Endometrium (tissue), 2 donors: ENCODE data around the gene ZNF143.
"Not testable (repeated sequence)": the region's sequence is repeated elsewhere in the genome, so short reads cannot be mapped to it uniquely, and the experiment has no call there.

Experiments used
- FAIRE-seq: peaks from 2 replicates; lab custom pipeline; 2012; peaks lifted over from hg19 to GRCh38; lab: Jason Lieb, UNC
- donor health status: control.
- donor health status: control.

The ZNF143 gene

DNA sequence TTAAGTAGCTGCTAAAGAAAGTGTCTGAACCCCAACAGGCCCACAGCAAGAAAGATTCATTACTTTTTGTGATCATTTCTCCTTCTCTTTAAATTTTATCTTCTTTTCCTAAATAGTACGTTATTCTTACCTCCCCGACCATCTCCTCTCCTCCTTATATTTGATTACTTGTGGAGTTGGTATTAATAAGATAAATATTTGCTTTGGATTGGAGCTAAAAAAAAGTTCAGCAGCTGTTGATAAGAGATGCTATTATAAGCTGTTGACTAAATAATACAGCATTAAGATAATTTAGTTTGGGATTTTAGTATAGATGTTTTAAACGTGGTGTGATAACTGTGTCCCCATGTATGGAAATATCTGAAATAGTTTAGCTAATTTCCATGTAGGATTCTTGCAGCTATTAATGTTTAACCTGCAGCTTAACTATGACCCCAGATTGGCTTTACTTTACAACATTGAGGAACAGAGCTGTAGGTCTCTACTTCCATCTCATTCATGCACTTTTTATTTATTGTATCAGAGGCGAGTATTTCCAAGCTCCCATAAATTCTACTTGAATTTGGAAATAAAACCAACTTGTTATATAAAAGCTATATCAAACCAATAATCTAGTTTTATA is 37.8 kb downstream of the ZNF143 start:
- no peak for FAIRE-seq

DNA sequence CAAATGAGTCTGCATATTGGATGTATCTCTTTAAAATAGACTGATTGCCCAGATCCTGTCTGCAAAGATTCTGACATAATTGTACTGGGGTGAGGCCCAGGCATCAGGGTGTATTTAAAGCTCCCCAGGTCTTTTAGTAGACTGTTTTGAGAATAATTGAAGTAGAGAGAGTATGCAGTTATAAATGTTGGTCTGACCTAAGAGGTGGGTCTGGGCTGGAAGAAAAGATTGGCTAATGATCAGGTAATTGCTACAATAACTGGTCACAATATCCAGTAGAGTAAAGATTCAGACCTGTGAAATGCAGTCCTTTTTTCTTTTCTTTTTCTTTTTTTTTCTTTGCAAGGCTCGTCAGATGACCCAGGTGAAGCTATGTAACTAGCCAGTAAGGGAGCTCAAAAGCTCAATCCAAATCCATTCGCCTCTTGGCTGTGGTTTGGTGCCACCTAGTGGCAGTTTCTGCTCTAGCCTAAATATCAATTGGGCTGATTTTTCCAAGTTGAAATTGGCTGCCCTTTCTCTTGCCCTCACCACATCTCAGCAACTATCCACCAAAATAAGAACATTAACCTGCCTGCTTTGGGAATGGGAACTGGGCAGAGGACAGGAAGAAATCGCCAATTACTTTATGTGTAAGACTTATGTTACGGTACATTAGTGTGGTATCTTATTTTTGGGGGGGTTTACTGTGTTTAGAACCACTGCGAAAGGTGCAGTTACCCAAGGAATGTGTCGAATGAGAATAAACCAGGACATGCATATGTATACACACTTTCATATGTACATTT is 45.9 kb downstream of the ZNF143 start:
- FAIRE-seq, result peak; percentile 67

DNA sequence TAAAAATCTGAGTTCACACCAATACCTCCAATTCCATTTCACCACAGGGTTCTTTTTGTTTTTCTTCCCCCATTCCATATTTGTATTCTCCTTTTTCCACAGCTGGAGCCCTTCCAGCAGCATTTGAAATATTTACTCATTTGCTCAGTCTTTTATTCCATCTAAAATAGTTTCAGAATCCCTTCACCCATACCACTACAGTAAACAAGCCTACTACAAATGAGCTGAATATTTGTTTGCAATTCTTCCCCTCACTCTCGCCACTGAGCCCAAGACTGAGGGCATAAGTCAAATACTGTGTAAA is 46.4 kb downstream of the ZNF143 start:
- no peak for FAIRE-seq

DNA sequence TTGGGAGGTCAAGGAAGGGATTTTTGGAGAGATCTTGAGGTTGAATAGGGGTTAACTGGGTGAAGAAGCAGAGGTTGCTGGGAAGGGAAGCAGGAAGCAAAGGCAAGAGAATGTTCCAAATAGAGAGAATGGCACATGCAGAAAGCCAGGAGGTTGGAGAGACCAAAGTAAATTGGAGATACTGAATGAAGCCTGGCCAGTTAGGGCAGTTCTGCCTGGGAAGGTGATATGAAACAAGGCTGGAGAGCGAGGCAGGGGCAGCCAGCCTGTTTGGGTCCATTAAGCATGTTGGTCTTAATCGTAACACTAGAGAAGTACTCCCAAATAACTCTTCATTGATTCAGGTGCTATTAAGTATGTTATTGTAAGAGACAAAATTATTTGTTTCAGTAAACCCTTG is 48.2 kb downstream of the ZNF143 start:
- no peak for FAIRE-seq

DNA sequence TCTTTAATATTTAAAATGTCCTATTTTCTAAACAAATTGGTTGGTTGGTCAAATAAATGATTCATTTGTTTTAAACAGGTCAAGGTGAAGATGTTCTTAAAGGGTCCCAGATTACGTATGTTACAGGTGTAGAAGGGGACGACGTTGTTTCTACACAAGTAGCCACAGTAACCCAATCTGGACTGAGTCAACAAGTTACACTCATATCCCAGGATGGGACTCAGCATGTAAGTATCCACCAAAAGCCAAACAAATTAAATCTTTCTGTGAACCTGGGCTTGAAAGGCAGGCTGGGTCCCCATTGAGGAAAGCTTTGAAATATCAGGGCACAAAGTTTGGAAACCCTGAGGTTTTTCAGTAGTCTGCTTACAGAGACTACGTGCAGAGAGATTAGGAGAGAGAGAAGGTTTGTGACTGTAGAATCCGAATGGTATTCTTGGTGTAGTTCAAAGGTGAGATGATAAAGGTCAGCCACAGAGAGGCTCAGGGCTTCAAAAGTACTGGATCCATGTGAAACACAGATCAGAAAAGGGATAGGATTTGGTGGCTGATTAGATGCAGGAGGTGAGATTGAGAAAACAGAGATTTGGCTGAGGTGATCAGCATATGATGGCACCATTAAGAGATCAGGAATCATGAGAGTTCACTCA is 51.7 kb downstream of the ZNF143 start:
- FAIRE-seq, result no peak

DNA sequence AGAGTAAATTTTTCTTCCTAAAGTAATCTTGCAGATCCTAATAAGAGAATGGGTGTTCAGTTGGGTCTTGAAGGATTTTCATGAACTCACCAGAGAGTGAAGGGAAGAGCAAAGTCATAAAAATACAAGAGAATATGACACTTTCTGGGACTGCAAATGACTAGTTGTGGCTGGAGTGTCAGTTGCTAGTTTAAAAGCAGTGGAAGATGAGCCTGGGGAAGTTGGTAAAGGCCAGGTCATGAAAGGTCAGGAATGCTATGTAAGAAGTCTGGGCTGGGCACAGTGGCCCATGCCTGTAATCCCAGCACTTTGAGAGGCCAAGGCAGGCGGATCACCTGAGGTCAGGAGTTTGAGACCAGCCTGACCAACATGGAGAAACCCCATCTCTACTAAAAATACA is 53.8 kb downstream of the ZNF143 start:
- not testable (repeated sequence) for FAIRE-seq

DNA sequence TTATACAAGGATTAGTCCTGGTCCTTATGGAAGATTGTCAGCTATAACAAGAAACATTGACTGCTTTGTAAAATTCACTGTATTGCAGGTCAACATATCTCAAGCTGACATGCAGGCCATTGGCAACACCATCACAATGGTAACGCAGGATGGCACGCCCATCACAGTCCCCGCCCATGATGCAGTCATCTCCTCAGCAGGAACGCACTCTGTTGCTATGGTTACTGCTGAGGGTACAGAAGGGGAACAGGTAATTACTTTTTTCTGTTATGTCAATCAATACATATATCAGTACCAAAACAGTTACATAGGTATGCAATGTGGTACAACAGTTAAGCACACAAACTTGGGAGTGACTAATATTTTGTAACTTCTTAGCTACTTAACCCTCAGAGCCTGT is 55.3 kb downstream of the ZNF143 start:
- FAIRE-seq, result no peak

DNA sequence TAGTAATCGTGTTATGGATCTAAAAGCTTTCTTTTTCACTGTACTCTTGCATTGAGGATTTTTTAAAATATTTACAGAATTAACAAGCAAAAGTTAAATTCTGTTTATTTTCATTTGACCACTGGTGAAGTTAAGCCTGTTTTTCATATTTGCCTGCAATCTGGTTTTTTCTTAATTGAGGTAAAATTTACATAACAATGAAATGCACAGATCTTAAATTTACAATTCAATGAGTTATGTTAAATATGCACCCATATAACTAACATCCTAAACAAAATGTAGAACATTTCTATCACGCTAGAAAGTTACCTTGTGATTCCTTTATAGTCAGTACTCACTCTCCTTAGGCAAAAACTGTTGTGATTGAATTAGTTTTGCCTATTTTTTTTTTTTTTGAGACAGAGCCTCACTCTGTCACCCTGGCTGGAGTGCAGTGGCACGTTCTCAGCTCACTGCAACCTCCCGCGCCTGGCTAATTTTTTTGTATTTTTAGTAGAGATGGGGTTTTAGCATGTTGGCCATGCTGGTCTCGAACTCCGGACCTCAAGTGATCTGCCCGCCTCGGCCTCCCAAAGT is 58.1 kb downstream of the ZNF143 start:
- no peak for FAIRE-seq

DNA sequence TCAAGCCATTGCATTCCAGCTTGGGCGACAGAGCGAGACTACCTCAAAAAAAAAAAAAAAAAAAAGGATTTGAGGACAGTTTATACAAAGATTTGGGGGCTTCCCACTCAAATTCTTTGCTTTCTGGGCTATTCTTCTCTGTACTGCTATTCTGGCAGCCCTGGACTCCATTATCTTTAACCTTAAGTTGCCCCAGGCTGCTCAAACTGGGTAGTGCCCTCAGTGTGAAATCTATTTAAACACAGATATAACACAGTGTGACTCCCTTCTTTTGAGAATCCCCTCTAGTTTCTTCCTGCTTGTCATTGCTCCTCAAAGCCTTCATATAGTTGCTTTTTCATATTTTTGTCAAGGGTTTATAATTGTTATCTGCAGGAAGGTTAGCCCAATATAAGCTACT is 63.2 kb downstream of the ZNF143 start:
- FAIRE-seq, result no peak

DNA sequence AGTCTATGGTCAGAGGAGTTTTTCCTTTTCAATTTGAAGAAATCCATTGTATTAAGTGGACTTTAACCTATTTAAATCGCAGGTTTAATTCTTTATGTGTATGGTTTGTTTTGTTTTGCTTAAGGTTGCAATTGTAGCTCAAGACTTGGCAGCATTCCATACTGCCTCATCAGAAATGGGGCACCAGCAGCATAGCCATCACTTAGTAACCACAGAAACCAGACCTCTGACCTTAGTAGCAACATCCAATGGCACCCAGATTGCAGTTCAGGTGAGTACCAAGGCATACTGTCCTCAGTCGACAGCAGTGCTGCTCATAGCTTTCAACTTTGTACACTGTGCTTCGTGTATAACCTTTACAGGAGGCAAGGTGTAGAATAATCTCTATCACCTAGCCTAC is 64.3 kb downstream of the ZNF143 start:
- FAIRE-seq, result no peak

DNA sequence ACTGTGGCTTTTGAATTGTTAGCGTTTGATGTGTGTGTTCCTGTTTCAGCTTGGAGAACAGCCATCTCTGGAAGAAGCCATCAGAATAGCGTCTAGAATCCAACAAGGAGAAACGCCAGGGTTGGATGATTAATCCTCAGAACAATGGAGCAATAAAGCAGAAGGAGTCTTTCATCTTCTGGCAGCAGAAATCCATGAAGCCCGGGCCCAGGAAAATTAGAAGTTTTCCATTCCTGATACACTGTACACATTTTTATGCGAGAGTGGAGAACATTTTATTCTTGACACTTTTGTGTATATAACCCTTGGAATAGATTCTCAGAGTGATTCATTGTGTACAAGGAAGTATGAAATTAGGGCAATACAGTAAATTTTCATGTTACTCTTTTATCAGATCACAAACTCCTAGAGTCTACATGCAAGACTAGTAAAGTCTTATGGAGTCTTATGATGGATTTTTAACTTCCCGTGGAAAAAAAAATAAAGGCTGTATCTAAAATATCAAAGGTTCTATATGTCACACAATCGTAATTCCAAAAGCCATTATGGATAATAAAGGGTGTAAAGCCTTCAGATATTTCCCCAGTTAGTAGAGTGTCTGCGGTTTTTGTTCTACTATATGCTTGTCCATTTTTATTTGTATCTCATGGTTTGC is 66.8 kb downstream of the ZNF143 start:
- FAIRE-seq, result peak; percentile 87

DNA sequence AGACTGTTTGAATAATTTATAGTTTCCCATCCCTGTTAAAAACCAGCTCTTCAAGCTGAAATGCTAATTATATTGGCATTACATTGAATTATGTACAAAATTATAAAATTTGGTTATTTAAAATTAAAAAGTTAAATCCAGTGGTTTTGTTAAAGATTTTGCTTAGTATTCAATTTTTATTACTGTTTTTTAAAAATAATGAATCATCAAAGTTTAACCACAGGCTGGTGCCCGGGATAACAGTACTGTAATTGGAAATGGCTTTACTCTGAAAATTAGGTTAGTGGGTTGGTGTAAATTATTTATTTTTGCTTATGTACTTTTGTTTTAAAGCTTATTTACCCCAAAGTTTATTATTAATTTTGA is 67.3 kb downstream of the ZNF143 start:
- FAIRE-seq, result no peak

DNA sequence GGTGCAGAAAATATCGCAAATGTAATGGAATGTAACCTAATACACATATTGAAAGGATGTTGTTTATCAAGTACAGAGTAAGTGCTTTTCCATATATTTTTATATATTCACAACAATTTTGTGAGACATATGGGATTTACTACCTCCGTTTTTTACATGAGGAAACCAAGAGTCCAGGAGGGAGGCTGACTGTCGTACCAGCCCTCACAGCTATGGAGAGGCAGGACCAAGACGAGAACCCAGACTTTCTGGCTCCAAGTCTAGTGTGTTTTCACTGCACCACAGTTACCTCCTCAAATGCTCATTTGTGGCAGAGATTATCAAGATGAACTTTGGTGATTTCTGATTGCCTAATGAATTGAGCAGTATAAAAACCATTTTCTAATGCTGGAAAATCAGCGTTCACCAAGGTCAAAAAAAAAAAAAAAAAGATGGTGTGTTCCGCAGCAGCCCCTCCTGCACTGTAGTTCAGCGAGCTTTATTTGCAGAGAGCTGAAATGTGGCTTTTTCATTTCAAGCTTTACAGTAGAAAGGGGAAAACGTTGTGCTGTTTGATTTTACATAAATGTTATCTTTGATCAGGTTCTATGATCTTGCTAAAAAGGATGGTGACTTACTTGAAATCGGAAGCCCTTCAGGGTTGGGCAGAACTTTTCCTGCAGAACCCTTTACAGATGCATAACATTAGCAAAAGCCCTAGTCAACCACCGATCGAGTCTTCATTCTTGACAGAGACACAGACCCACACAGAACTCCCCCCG is 67.9 kb downstream of the ZNF143 start:
- no peak for FAIRE-seq

DNA sequence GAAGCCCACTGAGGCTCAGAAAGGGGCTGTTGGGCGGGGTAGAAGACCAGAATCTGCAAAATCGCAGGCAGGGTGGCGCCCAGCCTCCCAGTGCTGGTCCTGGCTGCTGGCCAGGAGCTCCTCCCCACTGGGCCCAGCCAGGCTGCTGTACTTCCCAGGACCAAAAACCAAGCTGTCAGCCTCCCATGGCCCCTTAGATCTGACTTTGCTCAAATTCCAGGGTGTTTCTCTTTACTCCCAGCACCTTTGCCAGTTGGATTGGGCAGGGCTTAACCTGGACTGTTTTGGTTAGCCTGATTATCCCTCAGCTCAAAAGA is 68.5 kb downstream of the ZNF143 start:
- FAIRE-seq, result no peak

DNA sequence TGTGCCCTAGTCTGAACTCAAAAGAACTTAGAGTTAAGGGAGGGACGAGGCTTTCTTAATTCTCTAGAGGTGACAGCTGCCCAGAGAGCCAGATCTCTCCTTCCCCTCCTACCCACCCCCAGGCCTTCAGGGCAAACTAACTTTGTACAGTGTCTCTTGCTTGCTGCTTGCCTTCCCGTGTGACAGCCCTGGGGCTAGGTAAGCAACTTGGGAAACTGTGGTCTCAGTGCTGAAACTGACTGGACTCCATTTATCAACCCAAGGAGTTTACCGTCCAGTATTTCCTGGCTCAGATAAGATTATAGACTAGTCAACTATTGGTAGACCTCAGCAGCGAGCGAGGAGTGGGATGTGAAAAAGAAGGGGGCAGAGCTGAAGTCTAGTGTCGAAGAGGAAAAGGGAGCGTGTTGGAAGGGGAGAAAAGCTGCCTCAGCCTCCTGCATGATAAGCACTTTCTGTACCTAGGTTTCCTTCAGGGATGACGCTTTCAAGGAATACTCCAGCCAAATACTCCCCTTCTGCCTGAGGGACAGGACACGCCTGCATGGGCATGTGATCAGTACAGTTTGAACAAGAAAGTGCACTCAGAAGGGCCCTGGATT is 69.3 kb downstream of the ZNF143 start:
- FAIRE-seq, result no peak

DNA sequence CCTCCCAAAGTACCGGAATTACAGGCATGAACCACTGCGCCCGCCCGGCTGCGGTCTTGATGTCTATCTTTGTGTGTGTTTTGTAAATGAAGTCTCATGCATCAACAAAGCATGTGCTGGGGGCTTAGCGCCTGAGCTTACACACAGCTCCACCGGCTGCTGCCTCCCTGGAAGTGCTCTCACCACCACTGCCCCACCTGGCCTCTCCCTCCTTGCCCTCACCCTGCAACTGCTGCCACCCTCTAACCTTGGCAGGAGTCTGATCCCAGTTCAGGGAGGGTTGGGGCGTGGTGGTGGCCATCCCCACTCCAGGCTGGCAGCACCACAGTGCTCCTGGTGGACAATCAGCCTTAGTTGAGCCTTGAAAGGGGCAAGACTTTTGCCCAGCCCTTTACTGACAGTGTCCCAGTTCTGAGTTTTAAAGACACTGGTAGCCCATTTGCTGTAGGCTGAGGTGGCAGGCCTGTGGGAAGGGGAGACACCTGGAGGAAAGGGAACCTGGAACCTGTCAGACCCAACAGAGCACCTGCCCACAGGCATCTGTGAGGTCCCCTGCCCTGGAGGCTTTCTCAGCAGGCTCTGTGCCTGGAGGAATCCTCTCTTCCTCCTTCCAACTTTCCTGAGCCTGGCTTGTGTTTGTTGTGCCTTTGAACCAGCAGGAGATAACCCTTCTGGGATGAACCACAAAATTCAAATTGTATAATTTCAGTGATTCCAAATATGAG is 70.3 kb downstream of the ZNF143 start:
- no peak for FAIRE-seq

DNA sequence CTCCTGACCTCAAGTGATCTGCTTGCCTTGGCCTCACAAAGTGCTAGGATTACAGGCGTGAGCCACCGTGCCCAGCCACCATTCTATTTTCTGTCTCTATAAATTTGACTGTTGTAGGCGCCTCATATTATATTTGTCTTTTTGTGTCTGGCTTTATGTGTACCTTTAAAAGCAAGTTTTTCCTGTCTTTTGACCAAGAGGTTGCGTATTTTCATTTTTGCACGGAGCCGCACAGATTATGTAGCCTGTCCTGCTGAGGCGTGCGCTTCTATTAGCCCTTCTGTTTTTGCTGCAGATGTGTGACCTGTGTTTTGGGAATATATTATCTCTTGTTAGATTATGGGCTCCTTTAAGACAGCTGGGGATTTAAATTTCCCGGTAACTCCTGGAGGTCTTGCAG is 72.2 kb downstream of the ZNF143 start:
- no peak for FAIRE-seq

DNA sequence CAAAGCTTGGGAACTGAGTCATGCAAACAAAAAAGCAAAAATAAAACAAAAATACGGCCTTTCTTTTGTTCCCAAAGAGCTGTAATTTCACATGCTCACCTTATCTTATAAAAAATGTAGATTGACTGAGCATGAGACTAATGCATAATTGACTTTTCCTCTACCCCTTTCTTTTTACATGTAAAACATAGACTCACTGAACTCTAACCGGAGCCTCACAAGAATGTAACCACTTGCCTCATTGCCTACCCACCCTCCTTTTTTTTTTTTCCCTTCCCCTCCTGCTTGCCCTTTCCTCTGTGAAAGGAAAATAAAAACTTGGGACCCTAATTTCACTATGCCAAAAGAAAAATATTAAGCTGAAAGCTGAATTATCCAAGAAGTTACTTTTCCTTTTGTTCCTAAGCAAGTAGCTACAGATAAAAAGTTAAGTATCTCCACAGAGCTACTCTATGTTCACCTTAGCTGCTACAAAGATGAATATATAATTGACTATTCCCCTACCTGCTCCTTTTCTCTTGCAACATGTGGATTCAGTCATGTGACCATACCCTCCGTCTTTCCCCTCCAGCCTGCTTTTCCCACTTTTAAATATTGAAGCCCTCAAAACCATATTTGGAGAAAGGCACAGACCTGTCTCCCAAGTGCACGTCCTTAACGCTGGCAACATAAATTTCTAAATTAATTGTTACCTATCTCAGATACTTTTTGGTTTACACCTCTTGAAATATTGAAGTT is 73.1 kb downstream of the ZNF143 start:
- FAIRE-seq, result no peak

DNA sequence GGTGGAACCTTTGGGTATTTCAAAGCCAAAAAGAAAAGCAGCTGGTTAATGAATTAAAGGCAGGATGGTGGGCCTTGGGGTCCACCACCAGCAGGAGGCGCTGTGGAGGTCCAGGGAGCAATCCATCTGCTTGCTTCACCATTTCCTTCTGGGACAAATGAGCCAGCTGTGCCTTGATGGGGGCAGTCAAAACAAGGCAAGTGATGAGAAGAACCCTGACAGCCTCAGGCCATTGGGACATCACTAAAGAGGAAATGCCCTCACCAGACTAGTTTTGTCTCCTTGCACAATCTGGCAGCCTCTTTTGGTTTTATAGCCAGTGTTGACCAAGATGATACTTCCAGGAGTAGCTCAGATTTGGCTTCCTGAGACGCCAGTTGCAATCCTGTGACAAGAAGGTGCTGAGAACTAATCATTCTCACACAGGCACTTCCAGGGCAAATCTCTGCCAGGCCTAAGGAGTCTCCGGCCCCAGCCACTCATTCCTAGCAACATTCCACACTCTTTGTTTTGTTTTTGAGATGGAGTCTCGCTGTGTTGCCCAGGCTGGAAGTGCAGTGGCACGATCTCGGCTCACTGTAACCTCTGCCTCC is 74.5 kb downstream of the ZNF143 start:
- no peak for FAIRE-seq

DNA sequence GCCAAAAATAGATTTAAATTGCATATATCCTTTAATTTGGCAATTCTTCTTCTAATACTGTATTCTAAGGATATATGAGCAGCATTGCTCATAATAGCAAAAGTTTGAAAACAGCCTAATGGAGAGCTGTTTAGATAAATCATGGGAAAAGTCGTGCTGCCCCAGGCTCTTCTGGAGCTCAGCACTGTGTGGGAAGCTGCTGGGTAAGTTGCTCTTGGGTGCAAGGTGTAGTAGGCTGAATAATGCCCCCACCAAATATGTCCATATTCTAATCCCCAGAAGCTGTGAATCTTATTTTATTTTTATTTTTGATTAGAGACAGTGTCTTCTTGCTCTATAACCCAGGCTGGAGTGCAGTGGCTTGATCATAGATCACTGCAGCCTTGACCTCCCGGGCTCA is 77.7 kb downstream of the ZNF143 start:
- FAIRE-seq, result no peak
